ENCODE results near the gene ERCC1. TPM values are rescaled to one million over a fixed set of nuclear protein-coding genes. Genes with fewer than 3 reads are reported as not detected.

The ERCC1 gene
- total RNA-seq, 1 experiment from 2014 or later, result 158 TPM

- BruUV-seq (replicated peaks), result TSS peak; percentile 90
- TF ChIP-seq EZH2 (IDR thresholded peaks at IDR 0.05; ENCODE audit: borderline replicate concordance, low read depth, low read length, poor library complexity, severe bottlenecking) (no peak), CTCF (conservative IDR thresholded peaks at IDR 0.05; ENCODE audit: low read depth, low read length) (no peak)
- peak; percentile 33 for DNase-seq (ENCODE audit: low spot score)
- POLR2A ChIA-PET (ENCODE audit: low non-redundant PET), result interaction anchor here (0.7 to 2.3 kb wide), 4 partner anchors 17 to 318 kb away, joined by 3 to 5 read pairs (median 3); no protein-coding TSS in a partner anchor
- intact Hi-C loops (cut with micrococcal nuclease; ENCODE audit: unreplicated experiment), result no loop called here
- CTCF ChIA-PET, result interaction anchor here (0.6 to 2.1 kb wide), 7 partner anchors 11 to 67 kb away, joined by 3 to 16 read pairs (median 5); no protein-coding TSS in a partner anchor
- Histone ChIP-seq H3K4me3 (ENCODE audit: low read depth, low read length, poor library complexity, severe bottlenecking) (peak overlapping the region; percentile 63), H3K4me1 (ENCODE audit: insufficient read depth, low read length, poor library complexity, severe bottlenecking) (no peaks in the 10 kb centered on the region), H3K36me3 (ENCODE audit: insufficient read depth, low read length, poor library complexity, severe bottlenecking) (no peaks in the 10 kb centered on the region), H3K27ac (ENCODE audit: low read depth, low read length, poor library complexity, severe bottlenecking) (peak overlapping the region; percentile 91), H3K9me3 (ENCODE audit: low read depth, low read length, poor library complexity, severe bottlenecking) (no peaks in the 10 kb centered on the region), H3K27me3 (replicated peaks; ENCODE audit: insufficient read depth, low read depth, low read length, poor library complexity) (no peaks in the 10 kb centered on the region)
These were observed 44.5 kb upstream of the ERCC1 start for GRCh38 chr19:45468159-45468651.

- intact Hi-C loops (cut with micrococcal nuclease; ENCODE audit: unreplicated experiment), result no loop called here
- Histone ChIP-seq H3K9me3 (ENCODE audit: low read depth, low read length, poor library complexity, severe bottlenecking) (no peaks in the 10 kb centered on the region), H3K36me3 (ENCODE audit: insufficient read depth, low read length, poor library complexity, severe bottlenecking) (no peaks in the 10 kb centered on the region), H3K27me3 (replicated peaks; ENCODE audit: insufficient read depth, low read depth, low read length, poor library complexity) (no peaks in the 10 kb centered on the region), H3K4me1 (ENCODE audit: insufficient read depth, low read length, poor library complexity, severe bottlenecking) (no peaks in the 10 kb centered on the region), H3K4me3 (ENCODE audit: low read depth, low read length, poor library complexity, severe bottlenecking) (peak within 1 kb of the TSS; percentile 63), H3K27ac (ENCODE audit: low read depth, low read length, poor library complexity, severe bottlenecking) (peak within 1 kb of the TSS; percentile 91)
- ChIA-PET CTCF (interaction anchor here (0.6 to 1.9 kb wide), 5 partner anchors 11 to 67 kb away, joined by 3 to 10 read pairs (median 5); no protein-coding TSS in a partner anchor), POLR2A (ENCODE audit: low non-redundant PET) (interaction anchor here (0.6 to 2.3 kb wide), 6 partner anchors 11 to 317 kb away, joined by 3 to 5 read pairs (median 4); no protein-coding TSS in a partner anchor)
- no TSS peak for BruUV-seq (replicated peaks)
- TF ChIP-seq EZH2 (IDR thresholded peaks at IDR 0.05; ENCODE audit: borderline replicate concordance, low read depth, low read length, poor library complexity, severe bottlenecking) (no peak), CTCF (conservative IDR thresholded peaks at IDR 0.05; ENCODE audit: low read depth, low read length) (peak; percentile 35; the same call in 1 of the 2 replicates)
- DNase-seq (ENCODE audit: low spot score), result peak; percentile 96
These were observed 43.9 kb upstream of the ERCC1 start, which contains the start of gene FOSB for GRCh38 chr19:45467456-45468158. FOSB (plus strand) TSS chr19:45467996; CDS start chr19:45468587, 591 bp downstream.

- no peaks in the 10 kb centered on the region for H3K27me3 ChIP-seq (replicated peaks; ENCODE audit: insufficient read depth, low read depth, low read length, poor library complexity)
- no peaks in the 10 kb centered on the region for H3K36me3 ChIP-seq (ENCODE audit: insufficient read depth, low read length, poor library complexity, severe bottlenecking)
- ChIA-PET CTCF (interaction anchor here (0.5 to 1.9 kb wide), 6 partner anchors 12 to 444 kb away, joined by 4 to 10 read pairs (median 4); no protein-coding TSS in a partner anchor), POLR2A (ENCODE audit: low non-redundant PET) (interaction anchor here (0.6 to 2.3 kb wide), 4 partner anchors 10 to 138 kb away, joined by 4 to 6 read pairs (median 5); no protein-coding TSS in a partner anchor)
- no peak for DNase-seq (ENCODE audit: low spot score)
- no peak for TF ChIP-seq EZH2 (IDR thresholded peaks at IDR 0.05; ENCODE audit: borderline replicate concordance, low read depth, low read length, poor library complexity, severe bottlenecking)
- TF ChIP-seq CTCF (conservative IDR thresholded peaks at IDR 0.05; ENCODE audit: low read depth, low read length), result no peak
- intact Hi-C loops (cut with micrococcal nuclease; ENCODE audit: unreplicated experiment), result no loop called here
- no peaks in the 10 kb centered on the region for H3K4me1 ChIP-seq (ENCODE audit: insufficient read depth, low read length, poor library complexity, severe bottlenecking)
- peak overlapping the region; percentile 91 for H3K27ac ChIP-seq (ENCODE audit: low read depth, low read length, poor library complexity, severe bottlenecking)
- H3K4me3 ChIP-seq (ENCODE audit: low read depth, low read length, poor library complexity, severe bottlenecking), result peak overlapping the region; percentile 63
- H3K9me3 ChIP-seq (ENCODE audit: low read depth, low read length, poor library complexity, severe bottlenecking), result no peaks in the 10 kb centered on the region
- no TSS peak for BruUV-seq (replicated peaks)
These were observed 43.4 kb upstream of the ERCC1 start for GRCh38 chr19:45467115-45467455.
